ENCODE results near the gene HSPB8. TPM values are rescaled to one million over a fixed set of nuclear protein-coding genes. Genes with fewer than 3 reads are reported as not detected.

HSPB8 gene
- total RNA-seq, 3 donors from 2014 or later = 4.7 to 232 (median 10.4) TPM

- no peak overlapping the region for H3K4me3 ChIP-seq
- no peaks in the 10 kb centered on the region for H3K4me1 ChIP-seq (ENCODE audit: low read depth)
- no peaks in the 10 kb centered on the region for H3K9me3 ChIP-seq
- H3K36me3 ChIP-seq (ENCODE audit: low read depth) = no peaks in the 10 kb centered on the region
- no peak for TF ChIP-seq CTCF (IDR thresholded peaks at IDR 0.05)
- ATAC-seq = no peak
- no peak for DNase-seq
- intact Hi-C loops (cut with DNase I, micrococcal nuclease) = no loop called here
These were observed 20.3 kb upstream of the HSPB8 start for GRCh38 chr12:119158402-119158801.

GRCh38 chr12:119159844-119160243 lies 18.9 kb upstream of the HSPB8 start:
- TF ChIP-seq CTCF (IDR thresholded peaks at IDR 0.05) = no peak
- intact Hi-C loops (cut with DNase I, micrococcal nuclease) = no loop called here
- Histone ChIP-seq H3K9me3 (no peaks in the 10 kb centered on the region), H3K4me1 (ENCODE audit: low read depth) (no peaks in the 10 kb centered on the region), H3K4me3 (no peak overlapping the region), H3K36me3 (ENCODE audit: low read depth) (no peaks in the 10 kb centered on the region)
- no peak for DNase-seq
- no peak for ATAC-seq

DNA sequence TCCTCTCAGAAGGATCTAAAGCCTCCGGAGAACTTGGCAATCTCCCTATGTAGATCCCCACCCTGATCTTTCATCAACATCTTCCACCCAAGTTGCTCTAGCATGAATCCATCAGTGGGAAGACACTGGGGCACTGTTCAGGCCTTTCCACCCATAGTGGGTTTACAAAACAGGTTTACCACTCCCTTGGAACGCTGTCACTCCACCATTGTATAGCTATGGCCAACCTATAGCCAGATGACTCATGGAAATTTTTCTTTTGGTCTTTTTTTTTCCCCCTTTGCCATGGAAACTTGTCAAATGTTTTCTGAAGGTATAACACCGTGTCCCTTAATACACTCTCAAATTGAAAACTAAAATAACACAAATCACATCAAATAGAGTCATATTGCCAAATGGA lies 10.8 kb upstream of the HSPB8 start:
- no peak for TF ChIP-seq CTCF (IDR thresholded peaks at IDR 0.05)
- Histone ChIP-seq H3K4me1 (ENCODE audit: low read depth) (no peaks in the 10 kb centered on the region), H3K36me3 (ENCODE audit: low read depth) (no peaks in the 10 kb centered on the region), H3K4me3 (no peak overlapping the region), H3K9me3 (no peaks in the 10 kb centered on the region)
- DNase-seq (no peak), ATAC-seq (no peak)
- intact Hi-C loops (cut with DNase I, micrococcal nuclease) = no loop called here

DNA sequence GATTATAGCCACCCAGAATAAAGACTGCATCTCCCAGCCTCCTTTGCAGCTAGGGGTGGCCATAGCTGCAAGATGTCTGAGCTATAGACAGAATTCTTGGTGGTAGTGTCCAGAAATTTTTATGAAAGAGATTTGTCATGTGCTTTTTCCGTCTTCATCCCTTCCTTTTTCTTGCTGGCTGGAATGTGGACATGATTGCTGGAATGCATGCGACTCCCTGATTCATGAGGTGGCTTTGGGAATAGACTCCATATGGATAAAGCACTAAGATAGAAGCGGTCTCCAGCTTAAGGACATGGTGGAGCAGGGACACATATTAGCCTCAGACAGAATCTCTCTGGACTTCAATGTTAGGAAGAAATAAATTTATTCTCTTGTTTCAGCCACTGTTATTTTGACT lies 10.0 kb upstream of the HSPB8 start:
- no peaks in the 10 kb centered on the region for H3K4me1 ChIP-seq (ENCODE audit: low read depth)
- H3K4me3 ChIP-seq = no peak overlapping the region
- no peaks in the 10 kb centered on the region for H3K36me3 ChIP-seq (ENCODE audit: low read depth)
- H3K9me3 ChIP-seq = no peaks in the 10 kb centered on the region
- TF ChIP-seq CTCF (IDR thresholded peaks at IDR 0.05) = no peak
- intact Hi-C loops (cut with DNase I, micrococcal nuclease) = no loop called here
- DNase-seq (no peak), ATAC-seq (no peak)

- Histone ChIP-seq H3K9me3 (no peaks in the 10 kb centered on the region), H3K4me3 (no peak overlapping the region), H3K4me1 (ENCODE audit: low read depth) (no peaks in the 10 kb centered on the region), H3K36me3 (ENCODE audit: low read depth) (no peaks in the 10 kb centered on the region)
- intact Hi-C loops (cut with DNase I, micrococcal nuclease) = no loop called here
- DNase-seq (no peak), ATAC-seq (no peak)
- no peak for TF ChIP-seq CTCF (IDR thresholded peaks at IDR 0.05)
These were observed 9.6 kb upstream of the HSPB8 start for GRCh38 chr12:119169150-119169549.

- no peaks in the 10 kb centered on the region for H3K9me3 ChIP-seq
- DNase-seq = no peak
- intact Hi-C loops (cut with DNase I, micrococcal nuclease) = no loop called here
These were observed 7.4 kb upstream of the HSPB8 start for GRCh38 chr12:119171291-119171690.

More at GRCh38 chr12:119171291-119171690, 7.4 kb upstream of the HSPB8 start:
- H3K36me3 ChIP-seq (ENCODE audit: low read depth) = no peaks in the 10 kb centered on the region
- no peak for ATAC-seq
- TF ChIP-seq CTCF (IDR thresholded peaks at IDR 0.05) = no peak
- H3K4me1 ChIP-seq (ENCODE audit: low read depth) = no peaks in the 10 kb centered on the region
- H3K4me3 ChIP-seq = no peak overlapping the region

Measured in mucosa of descending colon (tissue), 3 donors.